Esophagus muscularis mucosa (tissue), 4 donors: Measurements from ENCODE around the gene ZNF749. TPM values are rescaled to one million over a fixed set of nuclear protein-coding genes. Genes with fewer than 3 reads are reported as not detected.
"Not testable (repeated sequence)": the region's sequence is repeated elsewhere in the genome, so short reads cannot be mapped to it uniquely, and the experiment has no call there.

Experiments used
- DNase-seq: peaks from one replicate; pipeline ENCODE4 v3.0.0-alpha.2; 2017; ENCODE audit errors: extremely low spot score
- H3K27ac ChIP-seq, 4 donors: fragments of 200-600 bp; sonication (generic); replicated peaks in 1 of 4; 1 replicate in 3 of 4; 2 replicates in 1 of 4; pipeline ENCODE4 v1.5.1; 2016 to 2019; ENCODE audit warnings: mild to moderate bottlenecking in 1 of 4
- H3K27me3 ChIP-seq, 4 donors: fragments of 200-600 bp; sonication (generic); one replicate each; pipeline versions ENCODE4 v1.5.1 to v1.6.0; 2016 to 2019
- H3K36me3 ChIP-seq, 4 donors: fragments of 200-600 bp; sonication (generic); one replicate each; pipeline ENCODE4 v1.5.1; 2016 to 2019
- H3K4me1 ChIP-seq, 4 donors: fragments of 200-600 bp; sonication (generic); one replicate each; pipeline ENCODE4 v1.5.1; 2016 to 2019
- H3K4me3 ChIP-seq, 4 donors: fragments of 200-600 bp; sonication (generic); 1 replicate in 2 of 4; 2 replicates in 2 of 4; pipeline ENCODE4 v1.5.1; 2016 to 2019; ENCODE audit warnings: mild to moderate bottlenecking in 4 of 4, moderate library complexity in 1 of 4
- H3K9me3 ChIP-seq, 4 donors: fragments of 200-600 bp; sonication (generic); 1 replicate in 3 of 4; 2 replicates in 1 of 4; pipeline ENCODE4 v1.5.1; 2016 to 2019
- POLR2AphosphoS5 ChIP-seq, 2 donors: sonication (generic); formaldehyde crosslinking; IDR thresholded peaks; one replicate each; pipeline ENCODE4 v1.6.1; 2017; ENCODE audit warnings: antibody characterized with exemption in 2 of 2
- WGBS: methylation state at CpG from one replicate; pipeline ENCODE4 v1.1.5; 2018; 5-methylcytosine and 5-hydroxymethylcytosine counted together
- intact Hi-C: fragments of 100-400 bp; cut with DNase I; formaldehyde crosslinking; loops from one replicate; pipeline ENCODE4 v1.15.1; 2023
- small RNA-seq, 3 donors: library from RNA; depleted of rRNA; stranded (forward); fragments of <200 nt; gene quantifications; one replicate each; pipeline ENCODE3, GENCODE V24; 2016
- total RNA-seq, 4 donors: library from RNA; depleted of rRNA; stranded (reverse); fragments of >200 nt; gene quantifications; one replicate each; pipeline versions ENCODE4 v1.1.0 to v1.2.1, GENCODE V29; 2016

ZNF749 gene
- total RNA-seq, 4 donors from 2014 or later, result 2.5 to 6.4 (median 4.6) TPM

- TF ChIP-seq POLR2AphosphoS5 (IDR thresholded peaks at IDR 0.05), result peak; percentile 87
- Histone ChIP-seq H3K4me1 (peaks cover 7 to 11% (median 8%) of the 10 kb centered on the region in 4 donors), H3K36me3 (peaks cover 20 to 26% (median 22%) of the 10 kb centered on the region in 4 donors), H3K27ac (peak within 1 kb of the TSS; percentile 68 to 80 (median 76)), H3K4me3 (peak within 1 kb of the TSS; percentile 70 to 98 (median 94))
- intact Hi-C loops, H3K9me3 ChIP-seq, H3K27me3 ChIP-seq: not testable (repeated sequence)
- peak; percentile 96 for DNase-seq
- WGBS, result 2% methylated on average over 28 of the region's 69 CpGs
Observed at GRCh38 chr19:57487477-57488298, 52.6 kb downstream of the ZNF749 start, which contains the start of gene ZNF419. TSS of gene ZNF419 (plus strand) at chr19:57487750. CDS start at chr19:57487951, 201 bp downstream.

GRCh38 chr19:57488299-57488644 is 53.1 kb downstream of the ZNF749 start:
- H3K27ac ChIP-seq, H3K27me3 ChIP-seq, H3K9me3 ChIP-seq, intact Hi-C loops, DNase-seq: not testable (repeated sequence)
- H3K4me1 ChIP-seq, result peaks cover 7 to 11% (median 8%) of the 10 kb centered on the region in 4 donors
- no CpG with 5 or more reads among the region's 1 CpG for WGBS
- H3K36me3 ChIP-seq, result peaks cover 25 to 32% (median 28%) of the 10 kb centered on the region in 4 donors
- peak overlapping the region in 3 of 4 donors; percentile 91 to 98 (median 97) for H3K4me3 ChIP-seq

Small RNA genes lying within 50 kb of the gene (small RNA-seq; reads per million reads assigned to genes)
- gene VN1R107P, result 0 reads per million in 3 donors

Other genes starting within 250 kb of the ZNF749 start
- 10 to 100 TPM; 24.1 to 66.7 (median 42.5) TPM for gene ZNF264, start 243.8 kb upstream of the ZNF749 start, total RNA-seq
- gene AURKC, start 204.3 kb upstream of the ZNF749 start, total RNA-seq, result 1 to 10 TPM in 1 of 4 donors, under 1 TPM in 3; 0.33 to 1.2 (median 0.85) TPM
- gene ZNF805, start 194.7 kb upstream of the ZNF749 start, total RNA-seq, result 10 to 100 TPM; 13.3 to 19.7 (median 17.3) TPM
- 10 to 100 TPM; 46.1 to 75.0 (median 50.1) TPM for gene ZNF460, start 154.8 kb upstream of the ZNF749 start, total RNA-seq
- 1 to 10 TPM; 6.6 to 9.1 (median 8.3) TPM for gene ZNF543, start 114.9 kb upstream of the ZNF749 start, total RNA-seq
- gene ZNF304, start 84.1 kb upstream of the ZNF749 start, total RNA-seq, result 10 to 100 TPM in 1 of 4 donors, 1 to 10 TPM in 3; 7.1 to 12.4 (median 8.5) TPM
- gene TRAPPC2B, start 71.8 kb upstream of the ZNF749 start, total RNA-seq, result 10 to 100 TPM; 12.9 to 29.5 (median 20.2) TPM
- gene ZNF547, start 71.8 kb upstream of the ZNF749 start, total RNA-seq, result 1 to 10 TPM; 1.4 to 3.3 (median 2.8) TPM
- 10 to 100 TPM; 20.2 to 26.3 (median 23.6) TPM for gene ZNF548, start 45.5 kb upstream of the ZNF749 start, total RNA-seq
- gene ZNF17, start 24.2 kb upstream of the ZNF749 start, total RNA-seq, result 1 to 10 TPM; 6.1 to 9.6 (median 8.8) TPM
- gene VN1R1, start 21.8 kb downstream of the ZNF749 start, total RNA-seq, result 1 to 10 TPM in 3 of 4 donors, under 1 TPM in 1; 0.65 to 1.8 (median 1.3) TPM
- gene ZNF772, start 42.2 kb downstream of the ZNF749 start, total RNA-seq, result 10 to 100 TPM in 1 of 4 donors, 1 to 10 TPM in 3; 7.1 to 11.5 (median 9.0) TPM
- gene ZNF419, start 52.4 kb downstream of the ZNF749 start, total RNA-seq, result 10 to 100 TPM in 2 of 4 donors, 1 to 10 TPM in 2; 9.3 to 17.8 (median 12.4) TPM
- 10 to 100 TPM in 3 of 4 donors, 1 to 10 TPM in 1; 7.1 to 18.9 (median 16.6) TPM for gene ZNF773, start 64.6 kb downstream of the ZNF749 start, total RNA-seq
- 1 to 10 TPM; 3.7 to 6.7 (median 6.4) TPM for gene ZNF549, start 92.0 kb downstream of the ZNF749 start, total RNA-seq
- 1 to 10 TPM; 3.7 to 6.7 (median 4.2) TPM for gene ZNF550, start 124.5 kb downstream of the ZNF749 start, total RNA-seq
- gene ZNF416, start 143.6 kb downstream of the ZNF749 start, total RNA-seq, result 1 to 10 TPM; 3.3 to 6.0 (median 4.9) TPM
- 1 to 10 TPM; 3.7 to 9.8 (median 6.4) TPM for gene ZIK1, start 148.8 kb downstream of the ZNF749 start, total RNA-seq
- gene ZNF530, start 164.6 kb downstream of the ZNF749 start, total RNA-seq, result 1 to 10 TPM; 1.2 to 6.9 (median 2.8) TPM
- gene ZNF134, start 178.9 kb downstream of the ZNF749 start, total RNA-seq, result 10 to 100 TPM; 14.5 to 31.3 (median 22.1) TPM
- 10 to 100 TPM in 2 of 4 donors, 1 to 10 TPM in 2; 9.4 to 14.8 (median 11.0) TPM for gene ZNF211, start 197.8 kb downstream of the ZNF749 start, total RNA-seq
- gene ZSCAN4, start 233.6 kb downstream of the ZNF749 start, total RNA-seq, result not detected
- gene ZNF551, start 246.7 kb downstream of the ZNF749 start, total RNA-seq, result 1 to 10 TPM; 6.2 to 8.4 (median 6.9) TPM